Measurements from ENCODE around the gene EMP3.

Gene EMP3

GRCh38 chr19:48364598-48365348 lies 39.4 kb downstream of the EMP3 start:
- peaks cover 23% of the 10 kb centered on the region for H3K4me1 ChIP-seq (ENCODE audit: insufficient read depth, low read length)
- H3K36me3 ChIP-seq (ENCODE audit: insufficient read depth, low read length): peaks cover 4% of the 10 kb centered on the region
- DNase-seq (no peak), ATAC-seq (ENCODE audit: insufficient read depth, low read depth) (no peak)
- H2AFZ ChIP-seq (ENCODE audit: low read depth, low read length): peak overlapping the region; percentile 86
- H3K9me3 ChIP-seq (ENCODE audit: insufficient read depth, low read length, severe bottlenecking): no peaks in the 10 kb centered on the region
- H3K4me3 ChIP-seq (ENCODE audit: low read depth in 1 of 2, low read length in 2 of 2): peak overlapping the region in 1 of 2 experiments; percentile 53; a peak in 2 of 4 replicates
- no peaks in the 10 kb centered on the region for H4K20me1 ChIP-seq (ENCODE audit: insufficient read depth, low read length)
- TF ChIP-seq CTCF (IDR thresholded peaks at IDR 0.05; ENCODE audit: borderline replicate concordance, extremely low read depth, low read length, poor library complexity, severe bottlenecking) (no peak), EZH2 (IDR thresholded peaks at IDR 0.05; ENCODE audit: borderline replicate concordance, low read depth, low read length, severe bottlenecking) (no peak)
- H3K4me2 ChIP-seq (ENCODE audit: insufficient read depth, low read length): peak overlapping the region; percentile 60
- H3K27me3 ChIP-seq (ENCODE audit: insufficient read depth, low read length, poor library complexity): no peaks in the 10 kb centered on the region
- H3K9ac ChIP-seq (ENCODE audit: low read depth, low read length): peak overlapping the region; percentile 56
- peak overlapping the region; percentile 96 for H3K27ac ChIP-seq (ENCODE audit: low read length)
- peaks cover 5% of the 10 kb centered on the region for H3K79me2 ChIP-seq (ENCODE audit: insufficient read depth, low read length)

- DNase-seq (no peak), ATAC-seq (ENCODE audit: insufficient read depth, low read depth) (no peak)
- H2AFZ ChIP-seq (ENCODE audit: low read depth, low read length): peak overlapping the region; percentile 53
- TF ChIP-seq CTCF (IDR thresholded peaks at IDR 0.05; ENCODE audit: borderline replicate concordance, extremely low read depth, low read length, poor library complexity, severe bottlenecking) (no peak), EZH2 (IDR thresholded peaks at IDR 0.05; ENCODE audit: borderline replicate concordance, low read depth, low read length, severe bottlenecking) (no peak)
- peaks cover 5% of the 10 kb centered on the region for H3K79me2 ChIP-seq (ENCODE audit: insufficient read depth, low read length)
- H3K4me1 ChIP-seq (ENCODE audit: insufficient read depth, low read length): peaks cover 23% of the 10 kb centered on the region
- H3K4me3 ChIP-seq (ENCODE audit: low read depth in 1 of 2, low read length in 2 of 2): no peak overlapping the region
- H4K20me1 ChIP-seq (ENCODE audit: insufficient read depth, low read length): no peaks in the 10 kb centered on the region
- no peaks in the 10 kb centered on the region for H3K27me3 ChIP-seq (ENCODE audit: insufficient read depth, low read length, poor library complexity)
- no peak overlapping the region for H3K9ac ChIP-seq (ENCODE audit: low read depth, low read length)
- H3K36me3 ChIP-seq (ENCODE audit: insufficient read depth, low read length): peaks cover 4% of the 10 kb centered on the region; the same call in 1 of the 2 replicates
- no peak overlapping the region for H3K27ac ChIP-seq (ENCODE audit: low read length)
- H3K9me3 ChIP-seq (ENCODE audit: insufficient read depth, low read length, severe bottlenecking): no peaks in the 10 kb centered on the region
- no peak overlapping the region for H3K4me2 ChIP-seq (ENCODE audit: insufficient read depth, low read length)
Observed at GRCh38 chr19:48365602-48366001, 40.2 kb downstream of the EMP3 start.

GRCh38 chr19:48367855-48368254 lies 42.5 kb downstream of the EMP3 start:
- Histone ChIP-seq H2AFZ (ENCODE audit: low read depth, low read length) (no peak overlapping the region), H3K27ac (ENCODE audit: low read length) (no peak overlapping the region), H4K20me1 (ENCODE audit: insufficient read depth, low read length) (no peaks in the 10 kb centered on the region), H3K79me2 (ENCODE audit: insufficient read depth, low read length) (peaks cover under 1% of the 10 kb centered on the region; the same call in 1 of the 2 replicates), H3K9me3 (ENCODE audit: insufficient read depth, low read length, severe bottlenecking) (no peaks in the 10 kb centered on the region), H3K9ac (ENCODE audit: low read depth, low read length) (no peak overlapping the region), H3K36me3 (ENCODE audit: insufficient read depth, low read length) (no peaks in the 10 kb centered on the region), H3K4me3 (ENCODE audit: low read depth in 1 of 2, low read length in 2 of 2) (no peak overlapping the region), H3K4me1 (ENCODE audit: insufficient read depth, low read length) (peaks cover 17% of the 10 kb centered on the region), H3K27me3 (ENCODE audit: insufficient read depth, low read length, poor library complexity) (no peaks in the 10 kb centered on the region), H3K4me2 (ENCODE audit: insufficient read depth, low read length) (no peak overlapping the region)
- no peak for DNase-seq
- TF ChIP-seq CTCF (IDR thresholded peaks at IDR 0.05; ENCODE audit: borderline replicate concordance, extremely low read depth, low read length, poor library complexity, severe bottlenecking): no peak
- TF ChIP-seq EZH2 (IDR thresholded peaks at IDR 0.05; ENCODE audit: borderline replicate concordance, low read depth, low read length, severe bottlenecking): no peak
- ATAC-seq (ENCODE audit: insufficient read depth, low read depth): no peak
